ENCODE measurements around the gene PALM.

DNA sequence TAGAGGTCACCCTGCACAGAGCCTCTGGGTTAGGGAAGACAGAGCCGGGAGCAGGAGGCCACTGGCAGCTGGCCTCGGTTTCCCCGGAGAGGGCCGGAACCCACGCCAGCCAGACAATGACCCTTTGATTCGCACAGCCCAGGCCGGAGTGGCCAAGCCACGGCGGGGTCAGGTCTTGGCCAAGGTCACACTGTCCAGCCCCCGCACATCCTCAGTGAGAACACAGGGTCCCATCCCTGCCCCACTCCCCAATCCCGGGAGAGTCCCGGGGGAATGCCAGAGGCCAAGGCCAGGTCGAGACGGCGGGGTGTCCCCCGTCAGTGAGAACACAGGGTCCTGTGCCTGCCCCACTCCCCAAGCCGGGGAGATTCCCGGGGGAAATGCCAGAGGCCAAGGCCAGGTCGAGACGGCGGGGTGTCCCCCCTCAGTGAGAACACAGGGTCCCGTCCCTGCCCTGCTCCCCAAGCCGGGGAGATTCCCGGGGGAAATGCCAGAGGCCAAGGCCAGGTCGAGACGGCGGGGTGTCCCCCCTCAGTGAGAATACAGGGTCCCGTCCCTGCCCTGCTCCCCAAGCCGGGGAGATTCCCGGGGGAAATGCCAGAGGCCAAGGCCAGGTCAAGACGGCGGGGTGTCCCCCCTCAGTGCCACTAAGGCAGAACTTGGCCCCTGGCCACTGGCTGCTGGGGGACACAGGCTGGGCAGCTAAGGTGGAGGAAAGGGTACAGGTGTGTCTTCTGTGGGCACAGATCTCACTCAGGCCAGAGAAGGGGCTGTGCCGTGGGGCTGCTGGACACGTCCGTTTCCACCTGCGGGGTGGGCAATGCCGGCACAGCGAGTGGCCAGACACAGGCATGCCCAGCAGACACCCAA lies 34.2 kb upstream of the PALM start:
- TF ChIP-seq, protein P1, sequence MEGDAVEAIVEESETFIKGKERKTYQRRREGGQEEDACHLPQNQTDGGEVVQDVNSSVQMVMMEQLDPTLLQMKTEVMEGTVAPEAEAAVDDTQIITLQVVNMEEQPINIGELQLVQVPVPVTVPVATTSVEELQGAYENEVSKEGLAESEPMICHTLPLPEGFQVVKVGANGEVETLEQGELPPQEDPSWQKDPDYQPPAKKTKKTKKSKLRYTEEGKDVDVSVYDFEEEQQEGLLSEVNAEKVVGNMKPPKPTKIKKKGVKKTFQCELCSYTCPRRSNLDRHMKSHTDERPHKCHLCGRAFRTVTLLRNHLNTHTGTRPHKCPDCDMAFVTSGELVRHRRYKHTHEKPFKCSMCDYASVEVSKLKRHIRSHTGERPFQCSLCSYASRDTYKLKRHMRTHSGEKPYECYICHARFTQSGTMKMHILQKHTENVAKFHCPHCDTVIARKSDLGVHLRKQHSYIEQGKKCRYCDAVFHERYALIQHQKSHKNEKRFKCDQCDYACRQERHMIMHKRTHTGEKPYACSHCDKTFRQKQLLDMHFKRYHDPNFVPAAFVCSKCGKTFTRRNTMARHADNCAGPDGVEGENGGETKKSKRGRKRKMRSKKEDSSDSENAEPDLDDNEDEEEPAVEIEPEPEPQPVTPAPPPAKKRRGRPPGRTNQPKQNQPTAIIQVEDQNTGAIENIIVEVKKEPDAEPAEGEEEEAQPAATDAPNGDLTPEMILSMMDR (conservative IDR thresholded peaks at IDR 0.05; ENCODE audit: low read depth, low read length), result no peak
- TF ChIP-seq EZH2 (IDR thresholded peaks at IDR 0.05; ENCODE audit: borderline replicate concordance, low read depth, low read length, poor library complexity, severe bottlenecking), result no peak
